Peyer's patch (tissue), 4 donors: Measurements from ENCODE around the gene GPC5. TPM values are rescaled to one million over a fixed set of nuclear protein-coding genes. Genes with fewer than 3 reads are reported as not detected.
"Not testable (repeated sequence)": the region's sequence is repeated elsewhere in the genome, so short reads cannot be mapped to it uniquely, and the experiment has no call there.

Source experiments
- DNase-seq, 3 donors: peaks; one replicate each; pipeline ENCODE4 v3.0.0-alpha.2; 2017 to 2019
- H3K27ac ChIP-seq, 4 donors: fragments of 200-600 bp; sonication (generic); one replicate each; pipeline ENCODE4 v1.5.1; 2016 to 2019
- H3K27me3 ChIP-seq, 2 donors: fragments of 200-600 bp; sonication (generic); one replicate each; pipeline ENCODE4 v1.5.1; 2019
- H3K36me3 ChIP-seq, 3 donors: fragments of 200-600 bp; sonication (generic); one replicate each; pipeline ENCODE4 v1.5.1; 2016 to 2019
- H3K4me1 ChIP-seq, 4 donors: fragments of 200-600 bp; sonication (generic); one replicate each; pipeline ENCODE4 v1.5.1; 2016 to 2019
- H3K4me3 ChIP-seq, 4 donors: fragments of 200-600 bp; sonication (generic); 1 replicate in 3 of 4; 2 replicates in 1 of 4; pipeline ENCODE4 v1.5.1; 2016 to 2019; ENCODE audit warnings: mild to moderate bottlenecking in 1 of 4
- H3K9me3 ChIP-seq, 4 donors: fragments of 200-600 bp; sonication (generic); one replicate each; pipeline ENCODE4 v1.5.1; 2016 to 2019; ENCODE audit warnings: mild to moderate bottlenecking in 1 of 4
- CTCF ChIP-seq, 6 experiments: fragments of 450-650 bp in 4 of 6; fragments of 200-600 bp in 2 of 6; sonication (generic) in 1 of 6; IDR thresholded peaks; one replicate each; pipeline ENCODE4 v1.5.1; 2017 to 2019; ENCODE audit warnings: antibody characterized with exemption in 6 of 6, mild to moderate bottlenecking in 3 of 6, moderate library complexity in 1 of 6
- POLR2A ChIP-seq, 2 donors: fragments of 450-650 bp; IDR thresholded peaks; one replicate each; pipeline ENCODE4 v1.5.1; 2017; ENCODE audit warnings: antibody characterized with exemption in 2 of 2, mild to moderate bottlenecking in 2 of 2, moderate library complexity in 2 of 2
- total RNA-seq, 4 donors: library from RNA; depleted of rRNA; stranded (reverse); fragments of >200 nt; gene quantifications; one replicate each; pipeline ENCODE4 v1.1.0, GENCODE V29; 2016

GPC5 gene
- total RNA-seq, 4 donors from 2014 or later = 4.1 TPM; not detected in 3

DNA sequence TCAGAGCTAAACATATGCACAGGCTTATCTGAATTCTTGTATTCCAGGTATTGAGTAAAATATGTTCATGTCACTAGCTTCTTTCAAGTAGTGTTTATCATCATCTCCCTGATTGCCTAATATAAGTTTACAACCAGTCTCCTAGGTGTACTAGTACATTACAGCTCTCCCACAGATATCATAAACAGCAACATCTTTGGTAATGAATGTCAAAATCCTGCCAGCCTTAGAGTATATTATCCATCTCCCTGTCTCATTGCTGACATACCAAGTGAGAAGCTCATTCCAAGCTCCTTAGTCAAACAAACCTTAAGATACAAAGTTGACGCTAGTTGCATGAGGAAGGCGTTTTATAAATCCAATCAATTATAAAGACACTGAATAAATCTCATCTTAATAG is 1139.0 kb downstream of the GPC5 start:
- no peak for DNase-seq
- no peaks in the 10 kb centered on the region for H3K27me3 ChIP-seq
- no peak for TF ChIP-seq CTCF (IDR thresholded peaks at IDR 0.05)
- no peak for TF ChIP-seq POLR2A (IDR thresholded peaks at IDR 0.05)
- H3K4me1 ChIP-seq = no peaks in the 10 kb centered on the region
- H3K27ac ChIP-seq = no peak overlapping the region
- H3K9me3 ChIP-seq = no peaks in the 10 kb centered on the region
- no peaks in the 10 kb centered on the region for H3K36me3 ChIP-seq
- H3K4me3 ChIP-seq = no peak overlapping the region

GRCh38 chr13:92538164-92538563 is 1139.7 kb downstream of the GPC5 start:
- no peak overlapping the region for H3K27ac ChIP-seq
- no peak for TF ChIP-seq CTCF (IDR thresholded peaks at IDR 0.05)
- no peak for TF ChIP-seq POLR2A (IDR thresholded peaks at IDR 0.05)
- no peaks in the 10 kb centered on the region for H3K36me3 ChIP-seq

DNA sequence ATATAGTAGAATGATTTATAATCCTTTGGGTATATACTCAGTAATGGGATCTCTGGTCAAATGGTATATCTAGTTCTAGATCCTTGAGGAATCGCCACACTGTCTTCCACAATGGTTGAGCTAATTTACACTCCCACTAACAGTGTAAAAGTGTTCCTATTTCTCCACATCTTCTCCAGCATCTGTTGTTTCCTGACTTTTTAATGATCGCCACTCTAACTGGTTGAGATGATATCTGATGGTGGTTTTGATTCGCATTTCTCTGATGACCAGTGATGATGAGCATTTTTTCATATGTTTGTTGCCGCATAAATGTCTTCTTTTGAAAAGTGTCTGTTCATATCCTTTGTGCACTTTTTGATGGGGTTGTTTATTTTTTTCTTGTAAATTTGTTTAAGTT is 1140.7 kb downstream of the GPC5 start:
- not testable (repeated sequence) for H3K4me1 ChIP-seq, DNase-seq, H3K36me3 ChIP-seq

More at GRCh38 chr13:92538164-92538563, 1139.7 kb downstream of the GPC5 start:
- DNase-seq = no peak
- Histone ChIP-seq H3K27me3 (no peaks in the 10 kb centered on the region), H3K9me3 (no peaks in the 10 kb centered on the region), H3K4me3 (no peak overlapping the region), H3K4me1 (no peaks in the 10 kb centered on the region)

DNA sequence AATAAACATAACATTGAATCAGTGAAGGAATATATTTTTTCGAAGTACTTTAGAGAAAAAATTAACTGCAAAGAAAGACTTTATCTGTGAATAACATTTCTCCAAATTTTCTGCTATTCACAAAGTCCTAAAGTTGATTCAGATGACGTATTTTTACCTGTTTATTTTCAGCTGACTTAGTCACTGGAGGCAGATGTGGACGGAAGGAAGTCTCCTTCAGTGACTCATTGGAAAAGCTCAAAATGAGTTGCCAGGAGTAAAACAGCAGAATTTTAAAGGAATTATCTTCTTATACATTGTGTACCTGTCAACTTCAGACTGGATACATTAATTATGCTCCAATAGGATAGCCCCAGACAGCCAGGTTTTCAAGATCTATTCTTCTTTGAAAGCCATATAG is 1148.8 kb downstream of the GPC5 start:
- H3K9me3 ChIP-seq = no peaks in the 10 kb centered on the region
- H3K4me3 ChIP-seq = no peak overlapping the region
- no peaks in the 10 kb centered on the region for H3K4me1 ChIP-seq
- H3K27ac ChIP-seq = no peak overlapping the region
- TF ChIP-seq CTCF (IDR thresholded peaks at IDR 0.05) (no peak), POLR2A (IDR thresholded peaks at IDR 0.05) (no peak)
- no peak for DNase-seq
- H3K27me3 ChIP-seq = no peaks in the 10 kb centered on the region
- H3K36me3 ChIP-seq = no peaks in the 10 kb centered on the region

More for the DNA sequence above, 1140.7 kb downstream of the GPC5 start:
- not testable (repeated sequence) for H3K27ac ChIP-seq, H3K9me3 ChIP-seq, H3K27me3 ChIP-seq, H3K4me3 ChIP-seq

DNA sequence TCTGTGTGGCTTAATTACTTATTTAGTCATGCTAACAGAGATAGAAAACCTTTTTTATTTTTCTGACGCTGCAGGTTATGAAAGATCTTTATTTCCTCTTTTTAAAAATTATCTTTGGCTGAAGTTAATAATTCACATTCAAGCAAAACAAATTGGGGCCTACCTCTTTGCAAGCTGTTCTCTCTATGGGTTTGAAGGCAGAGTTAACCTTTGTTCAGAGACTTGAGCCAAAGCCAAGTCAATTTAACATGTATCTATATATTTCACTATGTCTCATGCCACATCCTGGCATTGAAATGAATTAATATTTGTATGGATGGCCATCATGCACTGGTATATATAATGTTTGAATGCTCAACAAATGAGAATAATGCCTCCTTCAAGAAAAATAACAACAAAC is 1150.9 kb downstream of the GPC5 start:
- H3K4me3 ChIP-seq = no peak overlapping the region
- no peaks in the 10 kb centered on the region for H3K4me1 ChIP-seq
- no peak for TF ChIP-seq CTCF (IDR thresholded peaks at IDR 0.05)
- TF ChIP-seq POLR2A (IDR thresholded peaks at IDR 0.05) = no peak
- H3K36me3 ChIP-seq = no peaks in the 10 kb centered on the region
- no peaks in the 10 kb centered on the region for H3K27me3 ChIP-seq
- no peaks in the 10 kb centered on the region for H3K9me3 ChIP-seq
- DNase-seq = no peak
- H3K27ac ChIP-seq = no peak overlapping the region

- Histone ChIP-seq H3K9me3 (no peaks in the 10 kb centered on the region), H3K4me1 (no peaks in the 10 kb centered on the region), H3K27ac (no peak overlapping the region), H3K4me3 (no peak overlapping the region), H3K36me3 (no peaks in the 10 kb centered on the region), H3K27me3 (no peaks in the 10 kb centered on the region)
- TF ChIP-seq POLR2A (IDR thresholded peaks at IDR 0.05) = no peak
- no peak for TF ChIP-seq CTCF (IDR thresholded peaks at IDR 0.05)
- DNase-seq = no peak
These were observed 1155.2 kb downstream of the GPC5 start for GRCh38 chr13:92553470-92554114.
